ENCODE data around the gene TRPM7.
A peak's percentile ranks its signal among the peaks of the same experiment; 100 is the strongest.
"Not testable (repeated sequence)": the region's sequence is repeated elsewhere in the genome, so short reads cannot be mapped to it uniquely, and the experiment has no call there.

TRPM7 gene

GRCh38 chr15:50686469-50687301 lies at the start of gene TRPM7:
TRPM7 (minus strand) TSS chr15:50686797; CDS start chr15:50686533, 264 bp downstream.
- DNase-seq: peak; percentile 62 to 94 (median 88)
- intact Hi-C loops (cut with DNase I): loop anchor here (1.0 to 5.0 kb wide), 2 partner anchors 222 to 264 kb away; partner anchors contain the start of genes AP4E1 and USP8

- intact Hi-C loops (cut with DNase I): no loop called here
- DNase-seq: no peak
Measured at GRCh38 chr15:50735156-50735555, 48.6 kb upstream of the TRPM7 start.

DNA sequence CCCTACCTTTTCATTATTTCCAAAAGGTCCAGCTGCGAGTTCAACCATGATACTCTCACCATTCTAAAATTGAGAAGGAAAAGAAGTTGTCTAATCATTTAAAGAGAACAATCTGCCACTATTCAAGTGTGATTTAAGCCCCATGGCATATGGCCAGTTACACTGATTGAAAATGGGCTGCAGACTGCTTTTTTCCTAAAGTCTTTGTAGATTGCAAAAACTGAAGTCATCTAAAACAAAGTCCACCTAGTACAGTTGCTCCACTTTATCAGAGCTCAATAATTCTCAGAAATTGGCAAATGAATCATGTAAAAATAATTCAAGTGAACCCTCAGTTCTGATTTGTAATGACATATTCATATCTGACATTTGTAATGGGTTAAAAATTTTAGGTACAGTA lies 39.7 kb upstream of the TRPM7 start:
- DNase-seq: no peak
- intact Hi-C loops (cut with DNase I): no loop called here

- intact Hi-C loops (cut with DNase I): no loop called here
- DNase-seq: no peak
Measured at GRCh38 chr15:50718700-50719125, 32.1 kb upstream of the TRPM7 start.

GRCh38 chr15:50712018-50712417 lies 25.4 kb upstream of the TRPM7 start:
- intact Hi-C loops (cut with DNase I): no loop called here

GRCh38 chr15:50710585-50710984 lies 24.0 kb upstream of the TRPM7 start:
- no peak for DNase-seq
- intact Hi-C loops (cut with DNase I): no loop called here

More at GRCh38 chr15:50712018-50712417, 25.4 kb upstream of the TRPM7 start:
- no peak for DNase-seq

GRCh38 chr15:50707878-50708427 lies 21.4 kb upstream of the TRPM7 start:
- no peak for DNase-seq
- intact Hi-C loops (cut with DNase I): no loop called here

GRCh38 chr15:50702762-50703334 lies 16.3 kb upstream of the TRPM7 start:
- DNase-seq: no peak
- intact Hi-C loops (cut with DNase I): no loop called here

- intact Hi-C loops (cut with DNase I): no loop called here
Measured at GRCh38 chr15:50698101-50698500, 11.5 kb upstream of the TRPM7 start.

GRCh38 chr15:50697109-50697797 lies 10.7 kb upstream of the TRPM7 start:
- intact Hi-C loops (cut with DNase I): no loop called here
- DNase-seq: no peak

More at GRCh38 chr15:50698101-50698500, 11.5 kb upstream of the TRPM7 start:
- no peak for DNase-seq

DNA sequence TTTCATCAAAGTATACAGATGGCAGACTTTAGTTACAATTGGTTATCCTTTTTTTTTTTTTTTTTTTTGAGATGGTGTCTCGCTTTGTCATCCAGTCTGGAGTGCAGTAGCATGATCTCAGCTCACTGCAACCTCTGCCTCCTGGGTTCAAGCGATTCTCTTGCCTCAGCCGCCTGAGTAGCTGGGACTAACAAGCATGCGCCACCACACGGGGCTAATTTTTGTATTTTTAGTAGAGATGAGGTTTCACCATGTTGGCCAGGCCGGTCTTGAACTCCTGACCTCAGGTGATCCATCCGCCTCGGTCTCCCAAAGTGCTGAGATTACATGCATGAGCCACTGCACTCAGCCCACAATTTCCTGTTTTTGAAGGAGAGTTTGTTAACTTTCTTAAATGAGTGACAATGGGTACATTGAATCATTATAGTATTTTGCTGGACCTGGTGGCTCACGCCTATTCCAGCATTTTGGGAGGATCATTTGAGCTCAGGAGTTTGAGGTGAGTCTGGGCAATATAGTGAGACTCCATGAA lies 8.1 kb upstream of the TRPM7 start:
- DNase-seq; intact Hi-C loops (cut with DNase I): not testable (repeated sequence)

- intact Hi-C loops (cut with DNase I): loop anchor here (5.0 kb wide), 1 partner anchor 265 kb away; the partner anchor contains the start of gene USP8
- no peak for DNase-seq
Measured at GRCh38 chr15:50687302-50687902, 805 bp upstream of the TRPM7 start.

DNA sequence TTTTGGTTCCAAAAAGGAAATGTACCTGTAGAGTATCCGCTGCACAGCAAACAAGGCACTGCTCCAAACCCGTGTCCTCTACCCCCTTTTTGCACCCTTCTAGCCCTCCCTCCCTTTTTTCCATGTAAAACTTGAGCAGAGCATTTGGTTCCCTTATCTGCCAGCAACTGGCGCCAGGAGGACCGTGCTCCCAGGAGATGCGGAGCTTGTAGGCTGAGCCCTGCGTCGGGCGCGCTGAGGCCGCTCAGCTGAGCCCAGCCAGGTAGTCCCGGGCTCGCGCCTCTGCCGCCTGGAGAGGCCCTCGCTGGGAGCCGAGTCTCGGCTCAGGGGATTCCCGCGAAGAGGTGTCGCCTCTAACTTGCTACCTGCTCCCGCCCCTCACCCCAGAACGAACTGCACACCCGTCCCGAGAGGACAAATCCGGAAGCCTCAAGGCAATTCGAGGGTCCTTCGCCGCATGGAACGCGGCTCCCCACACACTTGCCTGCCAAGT lies 575 bp downstream of the TRPM7 start:
- DNase-seq: peak in 41 of 42 donors; percentile 16 to 82 (median 61)
- intact Hi-C loops (cut with DNase I): loop anchor here (1.0 to 5.0 kb wide), 2 partner anchors 222 to 264 kb away; partner anchors contain the start of genes AP4E1 and USP8

GRCh38 chr15:50685191-50685975 lies 1.2 kb downstream of the TRPM7 start:
- intact Hi-C loops (cut with DNase I): loop anchor here (5.0 kb wide), 1 partner anchor 263 kb away; the partner anchor contains the start of gene USP8
- DNase-seq: peak in 1 of 42 donors; percentile 22

GRCh38 chr15:50681467-50681866 lies 5.1 kb downstream of the TRPM7 start:
- intact Hi-C loops (cut with DNase I): no loop called here
- DNase-seq: no peak

GRCh38 chr15:50676799-50677483 lies 9.7 kb downstream of the TRPM7 start:
- no peak for DNase-seq
- intact Hi-C loops (cut with DNase I): loop anchor here (5.0 kb wide), 1 partner anchor 200 kb away; no protein-coding TSS in a partner anchor

Data from head of caudate nucleus (tissue), 42 donors.